Measurements from ENCODE around the gene CCNY. TPM values are rescaled to one million over a fixed set of nuclear protein-coding genes. Genes with fewer than 3 reads are reported as not detected.

The CCNY gene
- total RNA-seq, 1 donor from 2014 or later: 83.4 TPM

- intact Hi-C loops (cut with DNase I): no loop called here
- no peak for DNase-seq (ENCODE audit: low spot score)
Measured at GRCh38 chr10:35613597-35614226, 277.4 kb downstream of the CCNY start.

- intact Hi-C loops (cut with DNase I): no loop called here
- DNase-seq (ENCODE audit: low spot score): no peak
Measured at GRCh38 chr10:35614312-35614711, 278.0 kb downstream of the CCNY start.

Other genes with a start within 250 kb of the CCNY start
- 30.0 TPM for gene CUL2, start 246.2 kb upstream of the CCNY start, total RNA-seq
- gene CREM, start 209.7 kb upstream of the CCNY start, total RNA-seq: 46.0 TPM

All from cardiac septum (tissue), 1 donor.